Osteoblast (primary cell): ENCODE results near the gene LRRC4C. TPM values are rescaled to one million over a fixed set of nuclear protein-coding genes. Genes with fewer than 3 reads are reported as not detected.

Experiments
- DNase-seq: peaks from one replicate; pipeline ENCODE4 v3.0.0; 2011; ENCODE audit warnings: low spot score, mixed read lengths; ENCODE audit not compliant: insufficient read length; ENCODE audit errors: missing footprints
- H2AFZ ChIP-seq: 2 replicates; pipeline ENCODE4 v1.6.0; 2011; ENCODE audit warnings: mild to moderate bottlenecking, low read length
- H3K27ac ChIP-seq: 2 replicates; pipeline ENCODE4 v1.5.1; 2011; ENCODE audit warnings: mild to moderate bottlenecking, low read depth, low read length, moderate library complexity
- H3K27me3 ChIP-seq: 2 replicates; pipeline ENCODE4 v1.6.0; 2012; ENCODE audit warnings: mild to moderate bottlenecking, control low read depth, inconsistent platforms, low read length, moderate library complexity; ENCODE audit not compliant: insufficient read depth
- H3K36me3 ChIP-seq: 2 replicates; pipeline ENCODE4 v1.5.1; 2011; ENCODE audit warnings: mild to moderate bottlenecking, low read length, control low read depth, moderate library complexity; ENCODE audit not compliant: insufficient read depth
- H3K4me1 ChIP-seq: 2 replicates; pipeline ENCODE4 v1.5.1; 2011; ENCODE audit warnings: mild to moderate bottlenecking, low read length, control low read depth, moderate library complexity; ENCODE audit not compliant: insufficient read depth
- H3K4me2 ChIP-seq: 2 replicates; pipeline ENCODE4 v1.6.0; 2011; ENCODE audit warnings: mild to moderate bottlenecking, low read length; ENCODE audit not compliant: insufficient read depth
- H3K4me3 ChIP-seq: fragments of 200-600 bp; sonication (generic); 3 replicates; pipeline ENCODE4 v1.5.1; 2012; ENCODE audit warnings: mild to moderate bottlenecking, low read length, inconsistent platforms; ENCODE audit not compliant: insufficient read depth
- H3K79me2 ChIP-seq: 2 replicates; pipeline ENCODE4 v1.6.0; 2012; ENCODE audit warnings: mild to moderate bottlenecking, low read length, control low read depth, inconsistent platforms; ENCODE audit not compliant: insufficient read depth
- H3K9me3 ChIP-seq: 2 replicates; pipeline ENCODE4 v1.5.1; 2011; ENCODE audit warnings: low read depth, low read length, control low read depth
- H4K20me1 ChIP-seq: 2 replicates; pipeline ENCODE4 v1.6.0; 2012; ENCODE audit warnings: mild to moderate bottlenecking, low read length, control low read depth; ENCODE audit not compliant: insufficient read depth
- total RNA-seq: library from RNA; depleted of rRNA; stranded (reverse); fragments of >200 nt; gene quantifications from 2 replicates; pipeline ENCODE4 v1.2.3, GENCODE V29; 2012
- TF ChIP-seq, protein P1 (sequence below): IDR thresholded peaks from 2 replicates; pipeline ENCODE4 v1.5.1; 2011; ENCODE audit warnings: mild to moderate bottlenecking, low read depth, low read length, moderate library complexity; ENCODE audit errors: extremely low read depth

Gene LRRC4C
- total RNA-seq, 1 donor, result 2.2 TPM

DNA sequence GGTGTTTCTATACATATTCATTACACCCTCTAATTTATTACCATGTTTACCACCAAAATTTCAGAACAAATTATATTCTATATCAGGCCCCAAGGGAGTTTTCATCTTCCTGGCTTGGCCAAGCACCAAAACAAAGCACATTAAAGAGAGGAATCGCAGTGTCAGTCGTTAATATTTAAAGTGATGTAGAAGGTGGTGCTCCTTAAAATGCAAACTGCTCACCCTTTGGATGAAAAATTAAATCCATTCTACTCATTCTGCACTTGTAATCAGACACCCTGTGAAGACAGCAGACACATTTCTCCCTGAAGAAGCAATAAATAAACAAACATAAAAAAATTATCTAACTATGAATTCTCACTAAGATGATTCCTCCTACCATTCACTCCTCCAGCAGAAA, 113.4 kb downstream of the LRRC4C start:
- no peak for DNase-seq
- Histone ChIP-seq H3K9me3 (no peaks in the 10 kb centered on the region), H2AFZ (no peak overlapping the region), H3K4me1 (no peaks in the 10 kb centered on the region), H3K4me3 (no peak overlapping the region), H3K79me2 (no peaks in the 10 kb centered on the region), H3K4me2 (no peak overlapping the region), H3K36me3 (no peaks in the 10 kb centered on the region), H3K27me3 (no peaks in the 10 kb centered on the region), H4K20me1 (no peaks in the 10 kb centered on the region), H3K27ac (no peak overlapping the region)
- TF ChIP-seq, protein P1, sequence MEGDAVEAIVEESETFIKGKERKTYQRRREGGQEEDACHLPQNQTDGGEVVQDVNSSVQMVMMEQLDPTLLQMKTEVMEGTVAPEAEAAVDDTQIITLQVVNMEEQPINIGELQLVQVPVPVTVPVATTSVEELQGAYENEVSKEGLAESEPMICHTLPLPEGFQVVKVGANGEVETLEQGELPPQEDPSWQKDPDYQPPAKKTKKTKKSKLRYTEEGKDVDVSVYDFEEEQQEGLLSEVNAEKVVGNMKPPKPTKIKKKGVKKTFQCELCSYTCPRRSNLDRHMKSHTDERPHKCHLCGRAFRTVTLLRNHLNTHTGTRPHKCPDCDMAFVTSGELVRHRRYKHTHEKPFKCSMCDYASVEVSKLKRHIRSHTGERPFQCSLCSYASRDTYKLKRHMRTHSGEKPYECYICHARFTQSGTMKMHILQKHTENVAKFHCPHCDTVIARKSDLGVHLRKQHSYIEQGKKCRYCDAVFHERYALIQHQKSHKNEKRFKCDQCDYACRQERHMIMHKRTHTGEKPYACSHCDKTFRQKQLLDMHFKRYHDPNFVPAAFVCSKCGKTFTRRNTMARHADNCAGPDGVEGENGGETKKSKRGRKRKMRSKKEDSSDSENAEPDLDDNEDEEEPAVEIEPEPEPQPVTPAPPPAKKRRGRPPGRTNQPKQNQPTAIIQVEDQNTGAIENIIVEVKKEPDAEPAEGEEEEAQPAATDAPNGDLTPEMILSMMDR, result no peak

DNA sequence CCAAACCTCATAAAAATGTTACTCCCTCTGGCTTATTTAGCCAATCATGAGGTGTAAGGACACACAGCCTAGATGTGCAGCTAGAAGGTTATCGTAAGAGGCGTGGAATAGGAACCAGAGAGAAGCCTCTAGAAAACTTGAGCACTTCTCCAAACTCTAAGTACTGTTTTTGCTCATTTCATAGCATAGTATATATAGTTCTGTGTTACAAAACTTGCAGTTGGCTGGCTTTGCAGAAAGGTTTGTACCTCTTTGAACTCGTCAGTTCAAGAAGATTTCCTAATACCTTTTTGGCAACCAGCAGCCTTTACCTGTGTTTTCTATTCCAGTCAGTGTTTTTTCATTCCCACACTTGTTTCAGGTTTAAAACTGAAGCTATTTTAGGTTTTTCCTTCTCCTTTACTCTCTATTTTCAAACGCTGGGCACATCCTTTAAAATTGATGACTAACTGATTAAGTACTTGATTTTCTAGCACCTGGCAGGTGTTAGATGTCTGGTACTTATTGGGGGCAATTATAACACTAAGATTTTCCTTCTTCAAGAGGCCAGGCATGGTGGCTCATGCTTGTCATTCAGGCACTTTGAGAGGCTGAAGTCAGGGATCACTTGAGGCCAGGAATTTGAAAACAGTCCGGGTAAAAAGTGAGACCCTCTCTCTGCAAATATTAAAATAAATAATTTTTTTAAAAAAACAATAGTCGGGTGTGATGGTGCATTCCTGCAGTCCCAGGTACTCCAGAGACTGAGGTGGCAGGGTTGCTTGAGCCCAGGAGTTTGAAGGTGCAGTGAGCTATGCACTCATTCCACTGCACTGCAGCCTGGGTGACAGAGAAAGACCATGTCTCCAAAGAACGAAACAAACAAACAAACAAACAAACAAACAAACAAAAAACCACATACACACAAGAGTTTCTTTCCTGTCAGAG, 125.2 kb downstream of the LRRC4C start:
- no peak overlapping the region for H3K4me3 ChIP-seq
- no peaks in the 10 kb centered on the region for H4K20me1 ChIP-seq

DNA sequence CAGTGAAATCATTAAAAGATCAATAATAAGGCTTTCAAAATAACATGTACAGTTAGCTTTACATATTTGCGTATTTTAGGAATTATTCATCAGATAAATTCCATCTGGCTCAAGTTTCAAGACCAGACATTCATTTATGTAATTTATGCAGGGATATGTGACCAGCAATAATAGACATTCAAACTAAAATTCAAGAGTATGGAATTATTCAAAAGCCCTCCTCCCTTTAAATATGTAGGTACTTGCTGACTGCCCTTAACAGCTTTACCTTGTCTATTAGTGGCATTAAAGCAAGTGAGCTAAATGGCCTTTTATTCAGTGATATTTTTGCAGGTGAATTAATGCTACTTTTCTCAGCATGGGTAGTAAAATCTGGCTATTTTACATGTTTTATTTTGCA, 126.1 kb downstream of the LRRC4C start:
- Histone ChIP-seq H3K27ac (no peak overlapping the region), H3K4me1 (no peaks in the 10 kb centered on the region), H3K4me2 (no peak overlapping the region), H3K36me3 (no peaks in the 10 kb centered on the region), H3K9me3 (peaks cover under 1% of the 10 kb centered on the region), H4K20me1 (no peaks in the 10 kb centered on the region), H3K79me2 (no peaks in the 10 kb centered on the region), H3K27me3 (no peaks in the 10 kb centered on the region), H3K4me3 (no peak overlapping the region), H2AFZ (no peak overlapping the region)
- TF ChIP-seq, protein P1, result no peak
- no peak for DNase-seq

More for the DNA sequence above, 125.2 kb downstream of the LRRC4C start:
- H3K36me3 ChIP-seq, result no peaks in the 10 kb centered on the region
- DNase-seq, result no peak
- TF ChIP-seq, protein P1, result no peak
- H3K79me2 ChIP-seq, result no peaks in the 10 kb centered on the region
- no peaks in the 10 kb centered on the region for H3K27me3 ChIP-seq
- no peak overlapping the region for H3K4me2 ChIP-seq
- H2AFZ ChIP-seq, result no peak overlapping the region
- H3K4me1 ChIP-seq, result no peaks in the 10 kb centered on the region
- no peaks in the 10 kb centered on the region for H3K9me3 ChIP-seq
- H3K27ac ChIP-seq, result no peak overlapping the region

- H4K20me1 ChIP-seq, result no peaks in the 10 kb centered on the region
- no peak overlapping the region for H3K4me3 ChIP-seq
- H3K79me2 ChIP-seq, result no peaks in the 10 kb centered on the region
- H2AFZ ChIP-seq, result no peak overlapping the region
- H3K27ac ChIP-seq, result no peak overlapping the region
- H3K27me3 ChIP-seq, result no peaks in the 10 kb centered on the region
- no peaks in the 10 kb centered on the region for H3K36me3 ChIP-seq
- peaks cover 2% of the 10 kb centered on the region for H3K9me3 ChIP-seq
- TF ChIP-seq, protein P1, result no peak
- H3K4me1 ChIP-seq, result no peaks in the 10 kb centered on the region
- no peak for DNase-seq
- H3K4me2 ChIP-seq, result no peak overlapping the region
Observed at GRCh38 chr11:41328324-41328723, 131.1 kb downstream of the LRRC4C start.
